ENCODE results near the gene PLCH2.

The PLCH2 gene, protein sequence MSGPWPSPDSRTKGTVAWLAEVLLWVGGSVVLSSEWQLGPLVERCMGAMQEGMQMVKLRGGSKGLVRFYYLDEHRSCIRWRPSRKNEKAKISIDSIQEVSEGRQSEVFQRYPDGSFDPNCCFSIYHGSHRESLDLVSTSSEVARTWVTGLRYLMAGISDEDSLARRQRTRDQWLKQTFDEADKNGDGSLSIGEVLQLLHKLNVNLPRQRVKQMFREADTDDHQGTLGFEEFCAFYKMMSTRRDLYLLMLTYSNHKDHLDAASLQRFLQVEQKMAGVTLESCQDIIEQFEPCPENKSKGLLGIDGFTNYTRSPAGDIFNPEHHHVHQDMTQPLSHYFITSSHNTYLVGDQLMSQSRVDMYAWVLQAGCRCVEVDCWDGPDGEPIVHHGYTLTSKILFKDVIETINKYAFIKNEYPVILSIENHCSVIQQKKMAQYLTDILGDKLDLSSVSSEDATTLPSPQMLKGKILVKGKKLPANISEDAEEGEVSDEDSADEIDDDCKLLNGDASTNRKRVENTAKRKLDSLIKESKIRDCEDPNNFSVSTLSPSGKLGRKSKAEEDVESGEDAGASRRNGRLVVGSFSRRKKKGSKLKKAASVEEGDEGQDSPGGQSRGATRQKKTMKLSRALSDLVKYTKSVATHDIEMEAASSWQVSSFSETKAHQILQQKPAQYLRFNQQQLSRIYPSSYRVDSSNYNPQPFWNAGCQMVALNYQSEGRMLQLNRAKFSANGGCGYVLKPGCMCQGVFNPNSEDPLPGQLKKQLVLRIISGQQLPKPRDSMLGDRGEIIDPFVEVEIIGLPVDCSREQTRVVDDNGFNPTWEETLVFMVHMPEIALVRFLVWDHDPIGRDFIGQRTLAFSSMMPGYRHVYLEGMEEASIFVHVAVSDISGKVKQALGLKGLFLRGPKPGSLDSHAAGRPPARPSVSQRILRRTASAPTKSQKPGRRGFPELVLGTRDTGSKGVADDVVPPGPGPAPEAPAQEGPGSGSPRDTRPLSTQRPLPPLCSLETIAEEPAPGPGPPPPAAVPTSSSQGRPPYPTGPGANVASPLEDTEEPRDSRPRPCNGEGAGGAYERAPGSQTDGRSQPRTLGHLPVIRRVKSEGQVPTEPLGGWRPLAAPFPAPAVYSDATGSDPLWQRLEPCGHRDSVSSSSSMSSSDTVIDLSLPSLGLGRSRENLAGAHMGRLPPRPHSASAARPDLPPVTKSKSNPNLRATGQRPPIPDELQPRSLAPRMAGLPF (N-terminal part only)

DNA sequence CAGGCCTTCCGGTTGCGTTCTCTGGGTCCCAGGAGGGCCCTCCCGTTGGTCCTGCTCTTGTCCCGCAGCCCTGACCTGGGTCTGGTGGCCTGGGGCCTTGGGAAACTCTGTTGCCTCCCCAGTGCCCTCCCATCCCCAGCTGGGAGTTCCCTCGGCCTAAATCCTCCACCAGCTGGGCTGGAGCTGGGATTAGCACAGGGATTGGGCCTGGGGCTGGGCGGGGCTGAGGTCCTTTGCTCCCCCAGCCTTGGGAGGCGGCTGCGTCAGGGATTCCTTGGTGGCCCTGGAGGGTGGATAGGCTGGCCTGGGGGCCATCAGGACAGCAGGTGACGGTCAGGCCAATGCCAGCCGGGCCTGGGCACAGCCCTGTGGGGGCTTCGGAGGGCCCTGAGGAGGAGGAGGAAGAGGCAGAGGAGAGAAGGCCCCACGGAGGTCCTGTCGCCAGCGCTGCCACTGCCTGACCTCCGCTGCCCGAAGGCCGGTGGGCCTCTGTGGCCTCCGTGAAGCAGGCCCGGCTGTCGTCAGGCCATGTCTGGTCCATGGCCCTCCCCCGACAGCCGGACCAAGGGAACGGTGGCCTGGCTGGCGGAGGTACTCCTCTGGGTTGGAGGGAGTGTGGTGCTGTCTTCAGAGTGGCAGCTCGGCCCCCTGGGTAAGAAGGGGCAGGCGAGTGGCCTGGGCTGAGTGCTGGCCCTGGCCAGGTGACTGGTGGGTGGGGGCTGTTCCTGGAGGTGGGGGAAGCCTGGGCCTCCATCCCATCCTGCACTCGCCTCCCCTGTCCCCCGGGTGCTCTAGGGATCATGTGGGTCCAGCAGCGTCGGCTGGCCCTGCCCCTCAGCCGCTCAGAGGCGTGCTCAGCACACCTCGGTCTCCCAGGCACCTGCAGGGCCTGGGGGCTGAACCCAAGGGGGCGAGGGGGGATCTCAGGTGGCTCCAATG is at the start of gene PLCH2:
TSS of gene PLCH2 (plus strand) at position 229 of the 939 bp plus-strand sequence. CDS start at position 529, 300 bp downstream.
- no peak for DNase-seq (ENCODE audit: low read depth)

DNA sequence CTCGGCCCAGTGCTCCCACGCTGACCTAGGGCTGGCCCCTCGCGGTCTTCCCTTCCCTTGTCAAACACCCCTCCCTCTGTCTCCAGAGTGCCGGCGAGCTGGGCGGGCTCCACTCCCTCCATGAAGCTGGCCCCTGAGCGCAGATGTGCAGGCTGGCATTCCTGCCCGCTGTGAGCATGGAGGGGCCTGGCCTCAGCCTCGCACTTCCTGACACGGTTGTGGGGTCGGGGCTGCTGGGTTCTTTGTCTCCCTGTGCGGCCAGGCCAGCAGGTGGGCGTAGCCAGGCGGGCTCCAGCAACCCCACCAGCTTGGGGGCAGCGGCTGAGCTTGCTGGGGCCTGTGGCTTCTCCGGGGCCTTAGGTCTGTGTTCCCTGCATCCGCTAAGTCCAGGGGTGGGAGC is 49.5 kb upstream of the PLCH2 start:
- H3K4me3 ChIP-seq (ENCODE audit: low read length): no peak overlapping the region
- DNase-seq (ENCODE audit: low read depth): no peak
- TF ChIP-seq, protein P1, sequence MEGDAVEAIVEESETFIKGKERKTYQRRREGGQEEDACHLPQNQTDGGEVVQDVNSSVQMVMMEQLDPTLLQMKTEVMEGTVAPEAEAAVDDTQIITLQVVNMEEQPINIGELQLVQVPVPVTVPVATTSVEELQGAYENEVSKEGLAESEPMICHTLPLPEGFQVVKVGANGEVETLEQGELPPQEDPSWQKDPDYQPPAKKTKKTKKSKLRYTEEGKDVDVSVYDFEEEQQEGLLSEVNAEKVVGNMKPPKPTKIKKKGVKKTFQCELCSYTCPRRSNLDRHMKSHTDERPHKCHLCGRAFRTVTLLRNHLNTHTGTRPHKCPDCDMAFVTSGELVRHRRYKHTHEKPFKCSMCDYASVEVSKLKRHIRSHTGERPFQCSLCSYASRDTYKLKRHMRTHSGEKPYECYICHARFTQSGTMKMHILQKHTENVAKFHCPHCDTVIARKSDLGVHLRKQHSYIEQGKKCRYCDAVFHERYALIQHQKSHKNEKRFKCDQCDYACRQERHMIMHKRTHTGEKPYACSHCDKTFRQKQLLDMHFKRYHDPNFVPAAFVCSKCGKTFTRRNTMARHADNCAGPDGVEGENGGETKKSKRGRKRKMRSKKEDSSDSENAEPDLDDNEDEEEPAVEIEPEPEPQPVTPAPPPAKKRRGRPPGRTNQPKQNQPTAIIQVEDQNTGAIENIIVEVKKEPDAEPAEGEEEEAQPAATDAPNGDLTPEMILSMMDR (conservative IDR thresholded peaks at IDR 0.05; ENCODE audit: low read length): no peak

More for the DNA sequence above, at the start of gene PLCH2:
- no peak within 1 kb of the TSS for H3K4me3 ChIP-seq (ENCODE audit: low read length)
- TF ChIP-seq, protein P1 (conservative IDR thresholded peaks at IDR 0.05; ENCODE audit: low read length): no peak

DNA sequence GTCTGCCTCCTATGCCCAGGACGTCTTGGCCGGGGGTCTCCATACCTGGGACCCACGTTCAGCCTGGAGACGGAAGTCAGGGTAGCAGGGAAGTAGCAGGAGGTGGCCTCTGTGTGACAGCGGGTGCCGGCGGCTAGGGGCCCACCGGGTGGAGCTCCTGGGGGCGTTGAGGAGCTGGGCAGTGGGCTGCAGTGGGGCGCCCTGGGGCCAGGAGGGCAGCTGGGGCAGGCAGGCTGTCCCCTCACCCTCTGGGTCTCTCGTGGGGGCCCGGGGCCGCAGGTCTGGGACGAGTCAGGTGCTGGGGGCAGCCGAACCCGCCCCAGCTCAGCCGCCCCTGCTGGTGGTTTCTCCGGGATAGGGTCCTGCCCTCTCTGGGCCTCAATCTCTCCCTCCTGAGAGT is 49.0 kb upstream of the PLCH2 start:
- TF ChIP-seq, protein P1 (conservative IDR thresholded peaks at IDR 0.05; ENCODE audit: low read length): no peak
- DNase-seq (ENCODE audit: low read depth): no peak
- no peak overlapping the region for H3K4me3 ChIP-seq (ENCODE audit: low read length)

DNA sequence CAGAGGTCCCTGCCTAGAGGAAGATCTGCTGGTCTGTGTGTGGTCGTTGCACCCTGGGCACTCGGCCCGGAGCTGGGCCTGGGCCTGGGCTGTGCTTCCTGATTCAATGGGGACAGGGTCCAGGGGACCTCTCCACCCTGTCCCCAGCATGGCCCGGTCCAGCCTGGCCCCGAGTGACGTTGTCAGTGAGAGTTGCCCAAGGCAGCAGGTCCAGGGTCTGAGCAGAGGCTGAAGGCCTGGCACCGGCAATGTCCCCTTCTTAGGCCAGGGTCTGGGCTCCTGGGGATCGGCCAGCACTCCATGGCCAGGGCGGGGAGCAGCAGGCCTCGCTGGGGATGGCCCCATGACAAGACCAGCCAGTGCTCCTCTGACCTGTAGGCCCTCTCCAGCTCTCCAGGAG is 48.1 kb upstream of the PLCH2 start:
- TF ChIP-seq, protein P1 (conservative IDR thresholded peaks at IDR 0.05; ENCODE audit: low read length): no peak
- no peak overlapping the region for H3K4me3 ChIP-seq (ENCODE audit: low read length)
- DNase-seq (ENCODE audit: low read depth): no peak

DNA sequence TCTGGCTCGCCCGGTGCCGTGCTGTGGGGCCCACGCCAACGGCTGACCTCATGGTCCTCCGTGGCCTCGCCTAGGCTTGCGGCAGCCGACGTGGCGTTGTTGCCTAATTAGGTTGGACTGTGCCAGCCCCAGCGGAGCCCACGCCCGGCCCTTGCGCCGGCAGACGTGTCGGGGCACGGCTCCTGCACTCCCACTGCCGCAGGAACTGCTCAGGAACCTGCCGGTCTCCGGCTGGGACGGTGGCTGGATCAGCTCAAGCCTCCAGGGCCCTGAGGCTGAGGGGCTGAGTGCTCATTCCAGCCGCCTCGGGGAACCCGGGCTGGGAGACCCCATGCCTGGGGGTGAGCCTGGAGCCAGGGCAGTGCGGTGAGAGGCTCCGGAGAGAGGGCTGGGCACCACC is 47.6 kb upstream of the PLCH2 start:
- no peak for DNase-seq (ENCODE audit: low read depth)
- TF ChIP-seq, protein P1 (conservative IDR thresholded peaks at IDR 0.05; ENCODE audit: low read length): no peak
- no peak overlapping the region for H3K4me3 ChIP-seq (ENCODE audit: low read length)
